H1 (cell line): ENCODE results near the gene TLR5. TPM values are rescaled to one million over a fixed set of nuclear protein-coding genes. Genes with fewer than 3 reads are reported as not detected.

Experiments used
- TBP ChIP-seq: IDR thresholded peaks from 2 replicates; pipeline ENCODE4 v1.6.1; 2011; ENCODE audit warnings: low read depth, low read length, improper control_type of control experiment
- YY1 ChIP-seq: IDR thresholded peaks from 2 replicates; pipeline ENCODE4 v1.6.1; 2011; ENCODE audit warnings: low read depth, mild to moderate bottlenecking, low read length
- polyA plus RNA-seq, 7 experiments: library from polyadenylated mRNA; depleted of rRNA in 3 of 7; stranded (reverse) in 5 of 7; unstranded in 2 of 7; fragments of >200 nt in 5 of 7; fragments of 200-250 nt in 2 of 7; gene quantifications; 1 replicate in 5 of 7; 2 replicates in 1 of 7; 4 replicates in 1 of 7; pipeline versions ENCODE4 v1.2.1 to v1.2.3, GENCODE V29; 2011 to 2013; ENCODE audit warnings: missing spikeins in 2 of 7, mixed read lengths in 2 of 7
- total RNA-seq: library from RNA; stranded (reverse); fragmentation: NEBNext Ultra II Directional; extraction: Animal tissue kit (Norgen Biotek cat#: 25700); gene quantifications from 2 replicates; pipeline ENCODE4 v1.2.1, GENCODE V29; 2021

The TLR5 gene
- total and polyA plus RNA-seq, 2 of the 8 experiments (the other 6 are each of a cell fraction or from before 2014, with no cell fraction given): 0.35 to 0.74 TPM

- no peak for TF ChIP-seq YY1
- TF ChIP-seq TBP: no peak
Measured at GRCh38 chr1:223152399-223152798, 9.4 kb upstream of the TLR5 start (continued).
